Bronchial epithelial cell (primary cell): Measurements from ENCODE around the gene C1QA. TPM values are rescaled to one million over a fixed set of nuclear protein-coding genes. Genes with fewer than 3 reads are reported as not detected.

Source experiments
- DNase-seq: peaks from one replicate; pipeline ENCODE4 v3.0.0-alpha.2; 2010; ENCODE audit warnings: low read depth
- FAIRE-seq: peaks from 2 replicates; lab custom pipeline; 2011; peaks lifted over from hg19 to GRCh38; lab: Jason Lieb, UNC
- H3K27me3 ChIP-seq: 2 replicates; pipeline ENCODE4 v1.5.1; 2011; ENCODE audit warnings: low read length; ENCODE audit not compliant: control insufficient read depth, insufficient read depth
- H3K36me3 ChIP-seq: 2 replicates; pipeline ENCODE4 v1.5.1; 2011; ENCODE audit warnings: low read length; ENCODE audit not compliant: control insufficient read depth, insufficient read depth
- H3K4me3 ChIP-seq: 2 replicates; pipeline ENCODE4 v1.5.1; 2011; ENCODE audit warnings: mild to moderate bottlenecking, low read depth, low read length, control low read depth
- CTCF ChIP-seq: IDR thresholded peaks from 2 replicates; pipeline ENCODE4 v1.5.1; 2011; ENCODE audit warnings: mild to moderate bottlenecking, moderate library complexity, low read length, control low read depth, inconsistent platforms; ENCODE audit not compliant: insufficient read depth, severe bottlenecking
- total RNA-seq: library from RNA; depleted of rRNA; stranded (reverse); fragments of >200 nt; gene quantifications from 2 replicates; pipeline ENCODE4 v1.2.1, GENCODE V29; 2014

The C1QA gene
- not detected in 2 replicates for total RNA-seq

- DNase-seq (no peak), FAIRE-seq (no peak)
- no peak for TF ChIP-seq CTCF
- H3K4me3 ChIP-seq: no peak within 1 kb of the TSS
- H3K36me3 ChIP-seq: no peaks in the 10 kb centered on the region
- H3K27me3 ChIP-seq: peaks cover 6% of the 10 kb centered on the region
Observed at GRCh38 chr1:22636353-22636752, at the start of gene C1QA. TSS of gene C1QA (plus strand) at chr1:22636628. CDS start at chr1:22637617, 989 bp downstream.

GRCh38 chr1:22587247-22587646 is 49.2 kb upstream of the C1QA start:
- DNase-seq (no peak), FAIRE-seq (no peak)
- H3K27me3 ChIP-seq: peaks cover 1% of the 10 kb centered on the region
- no peak for TF ChIP-seq CTCF
- H3K36me3 ChIP-seq: no peaks in the 10 kb centered on the region
- no peak overlapping the region for H3K4me3 ChIP-seq

GRCh38 chr1:22588899-22589422 is 47.5 kb upstream of the C1QA start:
- H3K27me3 ChIP-seq: peaks cover 3% of the 10 kb centered on the region
- DNase-seq: no peak
- no peak for FAIRE-seq
- TF ChIP-seq CTCF: no peak
- H3K36me3 ChIP-seq: no peaks in the 10 kb centered on the region
- H3K4me3 ChIP-seq: no peak overlapping the region

- DNase-seq (no peak), FAIRE-seq (no peak)
- Histone ChIP-seq H3K4me3 (no peak overlapping the region), H3K36me3 (no peaks in the 10 kb centered on the region), H3K27me3 (peaks cover 8% of the 10 kb centered on the region)
- no peak for TF ChIP-seq CTCF
Observed at GRCh38 chr1:22591576-22591975, 44.9 kb upstream of the C1QA start.

- Histone ChIP-seq H3K36me3 (no peaks in the 10 kb centered on the region), H3K27me3 (peaks cover 8% of the 10 kb centered on the region), H3K4me3 (no peak overlapping the region)
- FAIRE-seq (no peak), DNase-seq (no peak)
- TF ChIP-seq CTCF: no peak
Observed at GRCh38 chr1:22592051-22592450, 44.4 kb upstream of the C1QA start.
